ENCODE data around the gene TBC1D10B.

The TBC1D10B gene, protein sequence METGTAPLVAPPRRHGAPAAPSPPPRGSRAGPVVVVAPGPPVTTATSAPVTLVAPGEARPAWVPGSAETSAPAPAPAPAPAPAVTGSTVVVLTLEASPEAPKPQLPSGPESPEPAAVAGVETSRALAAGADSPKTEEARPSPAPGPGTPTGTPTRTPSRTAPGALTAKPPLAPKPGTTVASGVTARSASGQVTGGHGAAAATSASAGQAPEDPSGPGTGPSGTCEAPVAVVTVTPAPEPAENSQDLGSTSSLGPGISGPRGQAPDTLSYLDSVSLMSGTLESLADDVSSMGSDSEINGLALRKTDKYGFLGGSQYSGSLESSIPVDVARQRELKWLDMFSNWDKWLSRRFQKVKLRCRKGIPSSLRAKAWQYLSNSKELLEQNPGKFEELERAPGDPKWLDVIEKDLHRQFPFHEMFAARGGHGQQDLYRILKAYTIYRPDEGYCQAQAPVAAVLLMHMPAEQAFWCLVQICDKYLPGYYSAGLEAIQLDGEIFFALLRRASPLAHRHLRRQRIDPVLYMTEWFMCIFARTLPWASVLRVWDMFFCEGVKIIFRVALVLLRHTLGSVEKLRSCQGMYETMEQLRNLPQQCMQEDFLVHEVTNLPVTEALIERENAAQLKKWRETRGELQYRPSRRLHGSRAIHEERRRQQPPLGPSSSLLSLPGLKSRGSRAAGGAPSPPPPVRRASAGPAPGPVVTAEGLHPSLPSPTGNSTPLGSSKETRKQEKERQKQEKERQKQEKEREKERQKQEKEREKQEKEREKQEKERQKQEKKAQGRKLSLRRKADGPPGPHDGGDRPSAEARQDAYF

DNA sequence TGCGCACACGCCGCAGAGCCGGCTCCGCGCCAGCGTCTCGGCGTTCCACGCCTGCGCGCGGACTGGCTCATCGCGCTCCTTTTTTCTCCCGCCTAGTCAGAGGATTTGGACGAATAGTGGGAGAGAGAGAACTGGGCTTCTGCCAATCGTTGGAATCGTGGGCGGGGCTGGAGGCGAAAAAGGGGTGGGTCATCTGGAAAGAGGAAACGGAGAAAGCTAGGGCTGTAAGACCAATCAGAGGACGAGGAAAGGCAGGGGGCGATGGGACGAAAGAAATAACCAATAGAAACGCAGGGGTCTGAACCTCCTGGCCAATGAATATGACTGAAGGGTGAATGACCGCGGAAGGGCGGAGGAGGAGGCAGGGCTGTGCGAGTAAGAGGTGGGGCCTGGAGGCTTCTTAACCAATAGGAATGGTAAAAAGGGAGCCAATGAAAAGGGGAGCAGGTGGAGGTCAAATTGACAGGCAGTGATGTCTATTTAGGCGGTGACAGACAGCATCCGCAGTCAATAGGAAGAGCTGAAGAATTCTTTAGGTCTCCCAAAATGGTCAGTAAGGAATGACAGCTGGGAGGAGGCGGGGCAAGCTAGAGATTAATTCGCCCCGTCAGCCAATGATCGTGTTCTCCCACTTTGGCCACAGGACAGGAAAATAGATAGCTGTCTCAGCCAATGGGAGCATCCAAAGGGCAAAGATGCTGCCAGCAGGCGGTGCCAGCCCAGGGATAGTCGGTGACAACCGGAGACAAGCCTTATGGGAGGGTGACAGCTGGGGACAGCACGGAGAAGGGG is at the start of gene TBC1D10B:
TSS of gene TBC1D10B (minus strand) at position 39 of the 792 bp plus-strand sequence. CDS start 311 bp downstream, outside the sequence.
- DNase-seq (ENCODE audit: low read depth in 2 of 3, low spot score in 2 of 3): peak; percentile 93 to 97 (median 96)

DNA sequence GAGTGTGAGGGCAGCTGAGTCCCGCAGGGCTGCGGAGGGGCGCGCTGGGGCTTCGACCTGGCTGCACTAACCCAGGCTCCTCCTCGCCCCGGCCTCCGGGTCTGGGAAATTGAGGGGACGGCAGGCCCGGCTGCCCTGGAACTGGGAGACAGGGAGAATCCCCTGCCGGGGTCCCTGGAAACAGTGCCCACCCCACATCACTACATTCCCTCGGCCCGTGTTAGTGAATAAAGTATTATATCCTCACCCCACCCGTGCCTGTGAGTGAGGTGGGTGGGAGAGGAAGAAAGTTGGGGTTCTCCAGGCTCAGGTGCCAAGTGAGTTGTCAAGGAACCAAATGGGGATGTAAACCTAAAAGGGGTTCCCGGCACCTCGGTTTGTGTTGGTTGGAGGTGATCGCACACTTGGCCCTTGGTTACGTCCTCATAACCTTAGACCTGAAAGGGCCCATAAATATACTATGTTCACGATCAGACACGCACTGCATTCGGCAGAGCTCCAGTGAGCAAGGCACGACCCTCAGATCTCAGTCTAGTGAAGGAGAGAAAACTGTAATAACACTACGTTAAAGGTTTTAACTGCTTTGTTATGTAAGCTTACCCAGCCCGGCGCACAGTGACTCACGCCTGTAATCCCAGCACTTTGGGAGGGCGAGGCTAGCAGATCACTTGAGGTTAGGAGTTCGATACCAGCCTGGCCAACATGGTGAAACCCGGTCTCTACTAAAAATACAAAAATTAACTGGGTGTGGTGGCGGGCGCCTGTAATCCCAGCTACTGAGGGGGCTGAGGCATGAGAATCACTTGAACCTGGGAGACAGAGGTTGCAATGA is 48.3 kb upstream of the TBC1D10B start:
- peak in 1 of 3 experiments; percentile 53 for DNase-seq (ENCODE audit: low read depth in 2 of 3, low spot score in 2 of 3)

DNA sequence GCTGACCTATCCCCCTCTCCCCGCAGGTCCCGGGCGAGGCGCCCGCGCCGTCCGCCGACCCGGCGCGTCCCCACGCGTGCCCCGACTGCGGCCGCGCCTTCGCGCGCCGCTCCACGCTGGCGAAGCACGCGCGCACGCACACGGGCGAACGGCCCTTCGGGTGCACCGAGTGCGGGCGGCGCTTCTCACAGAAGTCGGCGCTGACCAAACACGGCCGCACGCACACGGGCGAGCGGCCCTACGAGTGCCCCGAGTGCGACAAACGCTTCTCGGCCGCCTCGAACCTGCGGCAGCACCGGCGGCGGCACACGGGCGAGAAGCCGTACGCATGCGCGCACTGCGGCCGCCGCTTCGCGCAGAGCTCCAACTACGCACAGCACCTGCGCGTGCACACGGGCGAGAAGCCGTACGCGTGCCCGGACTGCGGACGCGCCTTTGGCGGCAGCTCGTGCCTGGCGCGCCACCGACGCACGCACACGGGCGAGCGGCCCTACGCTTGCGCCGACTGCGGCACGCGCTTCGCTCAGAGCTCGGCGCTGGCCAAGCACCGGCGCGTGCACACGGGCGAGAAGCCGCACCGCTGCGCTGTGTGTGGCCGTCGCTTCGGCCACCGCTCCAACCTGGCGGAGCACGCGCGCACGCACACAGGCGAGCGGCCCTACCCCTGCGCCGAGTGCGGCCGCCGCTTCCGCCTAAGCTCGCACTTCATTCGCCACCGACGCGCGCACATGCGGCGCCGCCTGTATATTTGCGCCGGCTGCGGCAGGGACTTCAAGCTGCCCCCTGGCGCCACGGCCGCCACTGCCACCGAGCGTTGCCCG is 47.4 kb upstream of the TBC1D10B start:
- peak; percentile 44 to 79 (median 65) for DNase-seq (ENCODE audit: low read depth in 2 of 3, low spot score in 2 of 3)

DNA sequence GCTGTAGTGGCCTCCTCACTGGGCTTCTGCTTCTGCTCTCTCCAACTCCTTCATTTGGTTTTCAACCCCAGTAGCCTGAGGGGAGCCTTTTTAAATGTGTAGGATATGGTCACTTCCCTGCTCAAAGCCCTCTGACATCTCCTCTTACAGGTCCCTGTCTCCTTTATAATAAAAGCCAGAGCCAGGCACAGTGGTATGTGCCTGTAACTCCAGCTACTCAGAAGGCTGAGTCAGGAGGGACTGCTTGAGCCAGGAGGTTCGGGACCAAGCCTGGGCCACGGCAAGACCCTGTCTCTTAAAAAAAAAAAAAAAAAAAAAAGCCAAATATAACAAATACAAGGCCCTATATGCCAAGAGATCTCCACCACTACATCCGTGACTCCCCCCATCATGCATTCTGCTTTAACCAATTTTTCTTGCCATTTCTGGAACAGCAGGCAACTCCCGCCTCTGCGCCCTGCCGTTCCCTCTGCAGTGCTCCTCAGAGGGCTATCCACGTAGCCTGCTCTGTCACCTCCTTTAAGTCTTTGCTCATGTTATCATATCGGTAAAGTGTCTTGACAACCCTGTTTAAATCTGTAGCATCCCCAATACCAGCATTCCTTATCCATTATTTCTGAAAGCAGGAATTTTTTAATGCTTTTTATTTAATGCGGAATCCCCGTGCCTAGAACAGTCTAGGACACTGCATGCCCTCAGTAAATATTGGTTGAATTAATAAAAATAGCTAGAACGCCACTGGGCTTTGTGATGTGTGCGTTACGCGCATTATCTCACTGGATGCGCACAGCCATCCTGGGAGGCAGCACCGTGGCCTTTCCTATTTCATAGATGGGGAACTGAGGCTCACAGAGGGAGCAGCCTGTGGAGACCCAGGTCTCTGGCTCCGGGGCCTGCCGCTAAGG is 46.6 kb upstream of the TBC1D10B start:
- DNase-seq (ENCODE audit: low read depth in 2 of 3, low spot score in 2 of 3): no peak

DNA sequence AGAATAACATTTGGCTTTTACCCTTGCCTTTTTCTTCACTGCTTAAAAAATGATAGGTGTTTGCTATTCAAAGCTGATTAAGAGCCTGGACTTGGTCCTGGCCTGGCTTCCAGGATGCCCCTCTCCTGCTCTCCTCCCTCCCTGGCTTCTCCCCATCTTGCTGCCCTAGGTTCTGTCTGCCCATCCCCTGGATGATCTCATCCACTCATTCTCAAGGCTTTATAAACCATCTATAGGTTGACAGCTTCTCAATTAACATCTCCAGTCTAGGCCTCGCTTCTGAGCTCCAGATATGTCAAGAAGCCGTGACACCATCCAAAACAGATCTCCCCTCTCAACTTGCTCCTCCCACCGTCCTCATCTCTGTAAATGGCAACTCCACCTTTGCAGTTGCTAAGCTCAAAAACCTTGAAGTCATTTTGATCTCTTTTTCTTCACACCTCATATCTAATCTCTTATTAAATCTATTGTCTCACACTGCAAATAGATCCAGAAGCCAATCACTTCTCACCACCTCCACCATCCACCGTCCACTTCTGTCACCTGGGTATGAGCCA is 45.8 kb upstream of the TBC1D10B start:
- DNase-seq (ENCODE audit: low read depth in 2 of 3, low spot score in 2 of 3): no peak

DNA sequence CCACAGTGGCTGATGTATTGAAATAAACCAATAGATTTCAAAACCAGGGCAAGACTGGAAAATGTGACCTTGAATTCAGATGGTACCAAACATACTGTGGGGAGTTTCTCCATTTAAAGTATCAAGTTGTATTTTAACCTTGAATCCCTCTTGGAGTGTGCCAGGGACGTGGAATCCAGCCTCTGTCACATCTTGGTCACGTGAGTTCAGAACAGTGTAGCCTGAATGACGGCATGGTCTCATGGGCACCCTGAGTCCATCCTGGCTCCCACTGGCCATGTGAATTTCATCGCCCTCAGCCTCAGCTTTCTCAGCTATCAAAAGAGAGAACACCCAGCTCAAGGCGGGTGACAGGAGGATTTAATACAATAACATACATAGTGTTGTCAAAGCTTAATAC is 43.9 kb upstream of the TBC1D10B start:
- no peak for DNase-seq (ENCODE audit: low read depth in 2 of 3, low spot score in 2 of 3)

DNA sequence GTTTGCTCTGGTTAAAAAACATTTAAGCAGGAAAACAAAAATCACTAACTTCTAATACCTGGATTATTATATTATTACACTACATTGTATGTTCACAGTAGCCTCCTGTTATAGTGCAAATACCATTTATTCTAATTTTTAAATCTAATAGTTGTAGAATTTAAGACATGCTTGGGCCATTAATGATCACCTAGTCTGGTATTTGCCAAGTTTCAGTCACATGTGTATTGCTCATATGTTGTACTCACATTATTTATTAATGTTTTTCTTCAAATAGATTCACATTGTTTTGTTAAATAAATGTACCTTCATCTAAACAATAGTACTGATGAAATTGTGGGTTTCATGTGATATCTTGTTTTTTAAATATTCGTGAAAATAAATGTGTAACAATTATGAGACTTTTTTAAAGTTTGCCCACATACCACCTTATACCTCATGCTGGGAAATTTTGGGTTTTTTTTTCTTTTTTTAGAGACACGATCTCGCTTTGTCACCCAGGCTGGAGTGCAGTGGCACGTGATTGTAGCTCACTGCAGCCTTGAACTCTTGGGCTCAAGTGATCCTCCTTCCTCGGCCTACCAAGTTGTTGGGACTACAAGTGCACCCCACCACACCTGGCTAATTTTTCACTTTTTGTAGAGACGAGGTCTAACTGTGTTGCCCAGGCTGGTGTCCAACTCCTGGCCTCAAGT is 43.0 kb upstream of the TBC1D10B start:
- no peak for DNase-seq (ENCODE audit: low read depth in 2 of 3, low spot score in 2 of 3)

DNA sequence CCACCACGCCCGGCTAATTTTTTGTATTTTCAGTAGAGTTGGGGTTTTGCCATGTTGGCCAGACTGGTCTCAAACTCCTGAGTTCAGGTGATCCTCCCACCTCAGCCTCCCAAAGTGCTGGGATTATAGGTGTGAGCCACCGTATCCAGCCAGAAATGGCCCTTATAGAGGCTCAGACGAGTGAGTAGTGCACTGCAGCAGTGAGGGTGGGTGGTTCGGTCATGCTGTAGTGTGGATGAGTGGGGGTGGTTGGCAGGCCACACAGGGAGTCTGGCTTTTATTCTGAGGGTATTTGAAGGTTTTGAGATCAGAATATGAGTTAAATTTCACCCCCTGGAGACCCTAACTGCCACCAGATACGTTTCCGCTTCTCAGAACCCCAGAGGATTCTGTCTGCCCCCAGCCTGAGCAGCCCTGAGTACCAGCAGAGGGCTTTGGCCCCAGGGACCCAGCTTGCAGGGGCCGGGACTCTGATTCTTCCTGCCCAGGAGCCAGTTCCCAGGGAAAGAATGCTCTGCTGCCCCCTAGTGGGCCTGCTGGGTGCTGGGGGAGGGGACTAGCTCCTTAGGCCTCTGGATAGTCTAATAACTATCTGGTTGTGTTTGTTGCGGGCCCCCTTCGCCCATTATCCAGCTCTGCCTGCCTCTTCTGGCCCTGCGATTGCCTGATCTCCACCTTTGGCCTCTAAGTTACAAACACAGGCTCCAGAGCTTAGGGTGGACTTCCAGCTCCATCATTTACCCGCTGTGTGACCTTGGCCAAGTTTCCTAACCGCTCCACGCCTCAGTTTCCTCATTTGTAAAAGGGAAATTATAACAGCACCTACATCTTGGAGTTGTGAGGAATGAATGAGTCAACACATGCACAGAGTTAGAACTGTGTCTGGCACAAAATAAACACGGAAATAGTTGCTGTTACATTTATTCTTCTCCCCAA is 39.1 kb upstream of the TBC1D10B start:
- DNase-seq (ENCODE audit: low read depth in 2 of 3, low spot score in 2 of 3): peak; percentile 78 to 96 (median 94)

DNA sequence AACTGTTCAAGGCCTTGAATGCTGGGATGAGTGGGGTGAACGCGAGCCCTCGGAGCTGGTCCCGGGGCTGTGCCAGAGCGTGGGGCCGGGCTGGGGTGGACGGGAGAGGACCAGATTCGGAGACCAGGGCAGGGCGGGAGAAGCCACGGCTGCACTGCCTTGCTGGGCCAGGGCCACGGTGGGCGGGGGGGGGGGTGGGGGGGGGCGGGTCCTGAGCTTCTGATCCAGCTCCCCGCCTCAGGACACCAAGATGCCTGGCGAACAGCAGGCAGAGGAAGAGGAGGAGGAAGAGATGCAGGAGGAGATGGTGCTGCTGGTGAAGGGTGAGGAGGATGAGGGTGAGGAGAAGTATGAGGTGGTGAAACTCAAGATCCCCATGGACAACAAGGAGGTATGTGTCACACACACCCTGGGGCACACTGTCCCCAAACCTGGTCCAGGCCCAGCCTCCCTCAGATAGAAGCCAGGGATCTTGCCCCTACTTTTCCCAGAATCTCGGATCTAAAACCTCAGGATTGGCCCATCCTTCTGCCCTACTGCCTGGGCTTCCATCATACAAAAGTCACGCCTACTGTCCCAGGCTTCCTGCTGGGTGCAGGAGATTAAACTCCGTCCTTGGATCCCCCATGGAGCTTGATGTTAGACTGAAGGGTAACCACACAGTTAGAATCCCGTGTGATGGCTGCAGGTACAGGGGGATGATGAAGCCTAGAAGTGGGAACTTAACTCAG is 37.7 kb upstream of the TBC1D10B start:
- DNase-seq (ENCODE audit: low read depth in 2 of 3, low spot score in 2 of 3): no peak

DNA sequence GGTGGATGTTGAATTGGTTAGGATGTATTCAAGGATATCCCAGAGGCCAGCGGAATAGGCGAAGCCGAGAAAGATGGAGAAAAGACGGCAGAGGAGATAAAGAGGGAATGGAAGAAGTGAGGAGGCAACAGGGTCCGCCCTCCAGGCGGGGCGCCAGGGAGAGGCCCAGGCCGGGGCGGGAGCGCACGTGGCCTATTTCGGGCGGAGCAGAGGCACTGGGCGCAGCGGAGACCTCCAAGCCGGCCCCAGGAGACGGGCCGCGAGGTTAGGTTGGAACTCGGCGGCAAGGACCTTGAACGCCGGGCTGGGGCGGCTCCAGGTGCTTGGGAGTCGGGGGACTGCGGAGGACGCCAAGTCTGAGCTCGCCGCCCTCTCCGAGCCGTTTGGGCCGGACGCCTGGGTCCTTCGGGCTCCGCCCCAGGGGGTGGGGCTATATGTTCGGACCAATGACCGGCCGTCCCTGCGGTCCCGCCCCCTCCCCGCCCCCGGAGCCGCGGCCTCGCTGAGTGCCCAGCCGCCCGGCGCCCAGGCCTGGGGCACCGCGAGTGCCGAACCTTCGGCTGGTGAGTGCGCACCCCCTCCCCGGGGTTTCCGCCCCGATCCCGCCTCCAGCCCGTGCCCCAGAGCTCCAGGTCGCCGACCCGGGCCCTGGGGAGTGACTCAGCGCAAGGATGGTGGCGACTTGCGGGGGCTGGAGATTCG is 37.0 kb upstream of the TBC1D10B start, which contains the start of gene ZNF771:
TSS of gene ZNF771 (plus strand) at position 505 of the 702 bp plus-strand sequence. CDS start 448 bp downstream, outside the sequence.
- peak; percentile 80 to 95 (median 88) for DNase-seq (ENCODE audit: low read depth in 2 of 3, low spot score in 2 of 3)

DNA sequence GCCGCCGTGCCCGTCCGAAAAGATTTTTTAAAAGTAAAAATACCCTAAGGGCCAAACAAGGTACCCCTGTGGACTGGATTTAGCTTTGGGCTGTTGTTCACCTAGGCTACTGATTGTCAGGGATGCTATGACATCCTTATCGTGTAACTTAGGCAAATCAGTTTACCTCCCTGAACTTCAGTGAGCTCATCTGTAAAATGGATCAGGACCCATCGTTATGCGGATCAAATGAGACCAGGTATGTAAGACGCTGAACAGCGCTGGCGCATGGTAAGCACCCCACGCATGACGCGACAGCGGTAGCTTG is 36.5 kb upstream of the TBC1D10B start:
- DNase-seq (ENCODE audit: low read depth in 2 of 3, low spot score in 2 of 3): no peak

DNA sequence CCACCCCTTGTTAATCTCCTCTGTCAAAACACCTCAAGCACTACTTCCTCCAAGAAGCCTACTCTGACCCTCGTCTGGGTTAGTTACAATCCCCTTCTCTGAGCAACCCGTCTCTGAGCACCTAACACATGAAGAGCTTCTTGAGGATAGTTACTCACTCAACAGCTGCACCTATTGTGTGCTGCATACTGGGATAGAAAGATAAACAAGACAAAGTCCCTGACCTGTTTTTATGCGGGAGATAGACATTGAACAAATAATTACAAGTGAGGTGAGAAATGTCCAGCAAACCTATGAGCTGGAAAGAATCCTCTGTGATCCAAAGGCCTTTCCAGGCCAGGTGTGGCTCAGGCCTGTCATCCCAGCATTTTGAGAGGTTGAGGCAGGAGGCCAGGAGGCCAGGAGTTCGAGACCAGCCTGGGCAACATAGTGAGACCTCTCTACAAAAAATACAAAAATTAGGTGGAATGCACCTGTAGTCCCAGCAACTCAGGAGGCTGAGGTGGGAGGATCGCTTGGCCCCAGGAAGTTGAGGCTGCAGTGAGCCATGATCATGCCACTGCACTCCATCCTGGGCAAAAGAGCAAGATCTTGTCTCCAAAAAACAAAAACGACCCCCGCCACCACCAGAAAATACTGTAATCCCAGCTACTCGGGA is 31.6 kb upstream of the TBC1D10B start:
- DNase-seq (ENCODE audit: low read depth in 2 of 3, low spot score in 2 of 3): no peak

DNA sequence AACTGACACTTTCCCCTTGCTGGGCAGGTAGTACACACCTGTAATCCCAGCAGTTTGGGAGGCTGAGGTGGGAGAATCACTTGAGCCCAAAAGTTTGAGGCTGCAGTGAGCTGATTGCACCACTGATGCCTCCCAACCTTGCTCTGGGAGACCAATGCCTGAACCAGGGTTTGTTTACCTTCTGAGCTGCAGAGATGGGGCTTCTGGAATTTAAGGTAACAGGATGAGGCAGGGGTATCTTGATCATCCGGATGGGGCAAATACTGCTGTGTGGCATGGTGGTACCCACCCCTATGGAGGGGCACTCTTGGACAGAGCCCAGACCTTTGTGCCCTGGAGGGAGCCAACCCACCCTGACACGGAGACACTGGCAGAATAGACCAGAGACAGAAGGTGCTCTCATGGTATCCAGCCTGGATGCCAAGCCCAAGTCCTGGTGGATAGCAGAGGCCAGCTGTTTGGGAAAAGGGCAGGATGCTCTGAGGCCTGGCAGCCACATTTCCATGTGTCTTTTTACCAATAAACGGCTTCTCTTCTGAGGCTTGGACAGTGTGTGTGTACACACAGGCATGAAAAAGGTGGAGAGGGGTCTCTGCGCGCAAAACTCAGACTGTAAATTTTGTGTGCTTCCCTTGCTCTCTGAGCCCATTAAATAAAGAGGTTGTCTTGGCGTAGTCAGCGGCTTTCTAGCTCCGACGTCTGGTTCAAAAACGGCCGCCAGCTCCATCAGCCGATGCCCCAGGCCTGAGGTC is 29.3 kb upstream of the TBC1D10B start:
- no peak for DNase-seq (ENCODE audit: low read depth in 2 of 3, low spot score in 2 of 3)

Data from activated CD8-positive, alpha-beta memory T cell treated with anti-CD3 and anti-CD28 coated beads for 48 hours (primary cell).